Thymus (tissue), 11 donors: ENCODE data around the gene EDDM3A. TPM values are rescaled to one million over a fixed set of nuclear protein-coding genes. Genes with fewer than 3 reads are reported as not detected.
A peak's percentile ranks its signal among the peaks of the same experiment; 100 is the strongest.
"Not testable (repeated sequence)": the region's sequence is repeated elsewhere in the genome, so short reads cannot be mapped to it uniquely, and the experiment has no call there.

ENCODE experiments used
- DNase-seq, 9 donors: peaks; one replicate each; pipeline ENCODE4 v3.0.0-alpha.2; 2013; ENCODE audit warnings: low spot score in 9 of 9, low read depth in 6 of 9, missing footprints in 1 of 9
- H3K27ac ChIP-seq, 2 donors: one replicate each; pipeline ENCODE4 v1.5.1; 2013; ENCODE audit warnings: control low read depth in 1 of 2, low read depth in 1 of 2, low read length in 1 of 2, mild to moderate bottlenecking in 1 of 2, moderate library complexity in 1 of 2
- H3K27me3 ChIP-seq, 2 donors: one replicate each; pipeline ENCODE4 v1.5.1; 2013; ENCODE audit warnings: low read length in 1 of 2; ENCODE audit not compliant: control insufficient read depth in 2 of 2, insufficient read depth in 1 of 2
- H3K36me3 ChIP-seq, 2 donors: one replicate each; pipeline ENCODE4 v1.5.1; 2013; ENCODE audit warnings: low read length in 1 of 2, mild to moderate bottlenecking in 1 of 2, moderate library complexity in 1 of 2; ENCODE audit not compliant: control insufficient read depth in 2 of 2, insufficient read depth in 2 of 2
- H3K4me1 ChIP-seq, 2 donors: one replicate each; pipeline ENCODE4 v1.5.1; 2013; ENCODE audit warnings: low read length in 2 of 2; ENCODE audit not compliant: control insufficient read depth in 2 of 2, insufficient read depth in 2 of 2
- H3K4me3 ChIP-seq, 2 donors: one replicate each; pipeline ENCODE4 v1.5.1; 2013; ENCODE audit warnings: low read length in 2 of 2, control low read depth in 1 of 2, mild to moderate bottlenecking in 1 of 2
- H3K9me3 ChIP-seq, 2 donors: one replicate each; pipeline ENCODE4 v1.5.1; 2013; ENCODE audit warnings: low read length in 1 of 2, mild to moderate bottlenecking in 1 of 2; ENCODE audit not compliant: control insufficient read depth in 2 of 2, insufficient read depth in 1 of 2
- WGBS: extraction: QIAGEN DNeasy Blood & Tissue Kit; methylation state at CpG from one replicate; pipeline ENCODE4 v1.1.7; 2013; 5-methylcytosine and 5-hydroxymethylcytosine counted together
- polyA plus RNA-seq: library from polyadenylated mRNA; stranded (reverse); fragments of 200-250 nt; gene quantifications from one replicate; pipeline ENCODE4 v1.2.3, GENCODE V29; 2013
- total RNA-seq: library from RNA; stranded (reverse); fragments of 120-200 nt; gene quantifications from one replicate; pipeline ENCODE4 v1.2.4, GENCODE V29; 2013
- donor health status: healthy.

The EDDM3A gene
- total and polyA plus RNA-seq, 2 donors, result 0.11 TPM; not detected in 1

DNA sequence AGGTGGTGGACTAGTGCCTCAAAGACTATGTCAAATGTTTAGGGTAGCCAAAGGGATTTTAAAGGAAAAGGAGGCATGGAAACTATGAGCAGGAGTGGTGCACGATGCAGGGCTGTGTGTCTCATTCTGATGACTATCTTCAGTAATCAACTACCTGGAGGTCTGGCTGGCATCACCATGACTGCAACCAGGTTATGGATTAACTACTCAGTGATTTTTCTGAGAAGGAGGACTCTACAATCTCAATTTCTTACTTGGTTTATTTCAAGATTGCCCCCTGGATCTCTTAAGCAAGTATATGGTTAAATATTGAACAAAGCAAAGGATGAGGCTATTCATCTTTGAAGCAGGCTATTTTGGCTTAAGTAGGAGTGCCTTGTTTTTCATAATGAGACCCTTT, 19.2 kb upstream of the EDDM3A start:
- DNase-seq, result no peak
- H3K36me3 ChIP-seq, result no peaks in the 10 kb centered on the region
- no peak overlapping the region for H3K4me3 ChIP-seq
- WGBS, result 92% methylated on average over 1 of the region's 1 CpG
- H3K9me3 ChIP-seq, result no peaks in the 10 kb centered on the region
- peaks cover 12 to 32% of the 10 kb centered on the region in 2 donors for H3K27me3 ChIP-seq
- peak overlapping the region in 1 of 2 donors; percentile 21 for H3K27ac ChIP-seq
- H3K4me1 ChIP-seq, result no peaks in the 10 kb centered on the region

DNA sequence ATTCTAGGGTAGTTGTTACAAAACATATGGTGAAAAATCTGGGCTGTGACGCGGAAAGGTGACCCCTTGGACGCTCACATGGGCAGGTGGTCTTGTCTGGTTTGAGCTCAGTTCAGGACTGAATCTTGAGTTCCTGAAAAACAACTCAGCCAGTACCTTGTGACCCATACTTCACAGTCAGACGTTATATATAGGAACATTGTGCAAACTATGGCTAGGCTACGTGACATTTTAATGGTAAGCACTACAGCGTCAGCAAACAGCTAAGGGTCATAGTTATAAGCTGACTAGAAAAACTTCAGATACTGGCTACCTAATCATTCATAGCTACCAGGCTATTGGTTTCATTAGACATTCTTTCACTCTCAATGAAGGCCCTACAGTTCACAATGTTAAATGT, 14.8 kb upstream of the EDDM3A start:
- no peak for DNase-seq
- H3K4me1 ChIP-seq, result no peaks in the 10 kb centered on the region
- H3K9me3 ChIP-seq, result no peaks in the 10 kb centered on the region
- no peaks in the 10 kb centered on the region for H3K27me3 ChIP-seq
- H3K36me3 ChIP-seq, result no peaks in the 10 kb centered on the region
- H3K27ac ChIP-seq, result no peak overlapping the region
- H3K4me3 ChIP-seq, result no peak overlapping the region
- WGBS, result 82% methylated on average over 6 of the region's 6 CpGs

DNA sequence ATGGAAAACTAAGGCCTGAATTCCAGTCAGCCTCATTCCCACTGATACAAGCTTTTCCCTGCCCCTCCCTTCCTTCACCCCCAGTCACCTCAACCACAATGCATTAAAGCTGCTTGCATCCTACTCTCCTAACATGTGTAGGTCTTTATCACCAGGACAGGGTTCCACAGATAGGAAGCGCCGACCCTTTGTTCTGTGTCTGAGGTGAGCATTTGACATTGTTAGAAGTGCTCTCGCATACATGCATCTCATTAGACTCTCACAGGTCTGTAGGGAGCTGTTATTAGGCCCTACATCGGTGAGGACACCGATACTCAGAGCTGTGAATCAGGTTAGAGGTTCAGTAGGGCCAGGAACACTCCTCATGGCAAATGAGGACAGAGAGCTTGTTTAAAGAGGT, 13.2 kb upstream of the EDDM3A start:
- Histone ChIP-seq H3K27me3 (no peaks in the 10 kb centered on the region), H3K4me1 (no peaks in the 10 kb centered on the region), H3K27ac (no peak overlapping the region), H3K36me3 (no peaks in the 10 kb centered on the region), H3K9me3 (no peaks in the 10 kb centered on the region), H3K4me3 (no peak overlapping the region)
- WGBS, result 97% methylated on average over 5 of the region's 5 CpGs
- no peak for DNase-seq

- DNase-seq, result no peak
These were observed 12.6 kb upstream of the EDDM3A start for GRCh38 chr14:20732979-20733635.

DNA sequence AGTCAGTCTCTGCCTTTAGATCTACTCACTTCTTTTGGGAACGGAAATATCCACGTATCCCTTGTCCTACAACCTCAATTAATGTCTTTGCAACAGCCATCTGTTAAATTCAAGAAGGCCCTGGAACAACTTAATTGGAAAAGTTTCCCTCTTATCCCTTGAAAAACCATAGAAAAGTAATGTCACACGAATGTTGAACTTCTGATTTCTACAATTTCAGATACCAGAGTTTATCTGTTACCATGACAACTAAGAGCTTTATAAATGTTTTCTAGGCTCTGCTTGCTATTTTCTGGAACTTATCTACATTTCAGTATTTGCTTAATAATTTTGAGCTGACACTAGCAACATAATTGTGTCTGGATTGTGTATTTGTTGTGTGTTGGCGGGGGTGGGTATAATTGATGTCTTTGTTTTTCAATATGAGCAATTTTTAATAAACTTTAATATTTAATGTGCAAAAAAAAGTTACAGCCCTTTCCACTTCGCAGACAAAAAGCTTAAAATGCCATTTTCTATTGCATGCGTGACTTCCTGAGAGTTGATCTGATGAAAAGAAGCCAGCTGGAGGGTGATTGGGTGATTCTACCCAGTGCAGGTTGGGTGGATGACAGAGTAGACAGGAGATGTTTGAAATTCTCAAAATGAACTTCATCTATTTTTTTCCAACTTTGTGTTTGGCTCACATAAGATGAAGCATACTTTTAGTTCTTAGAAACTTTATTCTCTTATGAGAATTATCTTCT, 11.8 kb upstream of the EDDM3A start:
- WGBS, result 84% methylated on average over 6 of the region's 6 CpGs
- Histone ChIP-seq H3K4me1 (no peaks in the 10 kb centered on the region), H3K4me3 (no peak overlapping the region), H3K27me3 (no peaks in the 10 kb centered on the region), H3K27ac (no peak overlapping the region), H3K36me3 (no peaks in the 10 kb centered on the region), H3K9me3 (no peaks in the 10 kb centered on the region)
- no peak for DNase-seq

More at GRCh38 chr14:20732979-20733635, 12.6 kb upstream of the EDDM3A start:
- H3K4me3 ChIP-seq, result no peak overlapping the region
- no peak overlapping the region for H3K27ac ChIP-seq
- H3K36me3 ChIP-seq, result no peaks in the 10 kb centered on the region
- no peaks in the 10 kb centered on the region for H3K4me1 ChIP-seq
- 75% methylated on average over 6 of the region's 6 CpGs for WGBS
- H3K27me3 ChIP-seq, result no peaks in the 10 kb centered on the region
- H3K9me3 ChIP-seq, result no peaks in the 10 kb centered on the region

DNA sequence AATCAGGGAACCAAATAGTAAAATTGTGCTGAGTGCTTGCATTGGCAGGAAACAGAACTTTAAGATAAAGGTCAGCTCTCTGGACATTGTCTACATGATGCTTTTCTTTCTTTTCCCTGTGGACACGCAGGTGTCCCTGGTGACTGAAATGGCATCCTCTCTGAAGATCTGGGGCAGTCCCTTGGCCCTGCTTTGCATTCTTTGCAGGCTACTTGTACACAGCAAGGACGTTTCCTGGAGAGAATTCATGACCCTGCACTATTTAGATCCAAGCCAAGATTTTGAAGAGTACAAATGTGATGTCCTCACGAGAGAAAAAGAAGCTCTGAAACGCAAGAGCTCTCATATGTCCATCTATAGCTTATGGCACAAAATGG, 11.3 kb upstream of the EDDM3A start:
- H3K27me3 ChIP-seq, result no peaks in the 10 kb centered on the region
- no peaks in the 10 kb centered on the region for H3K9me3 ChIP-seq
- 78% methylated on average over 4 of the region's 4 CpGs for WGBS
- DNase-seq, result no peak
- no peaks in the 10 kb centered on the region for H3K36me3 ChIP-seq
- H3K4me1 ChIP-seq, result no peaks in the 10 kb centered on the region
- H3K27ac ChIP-seq, result no peak overlapping the region
- H3K4me3 ChIP-seq, result no peak overlapping the region

DNA sequence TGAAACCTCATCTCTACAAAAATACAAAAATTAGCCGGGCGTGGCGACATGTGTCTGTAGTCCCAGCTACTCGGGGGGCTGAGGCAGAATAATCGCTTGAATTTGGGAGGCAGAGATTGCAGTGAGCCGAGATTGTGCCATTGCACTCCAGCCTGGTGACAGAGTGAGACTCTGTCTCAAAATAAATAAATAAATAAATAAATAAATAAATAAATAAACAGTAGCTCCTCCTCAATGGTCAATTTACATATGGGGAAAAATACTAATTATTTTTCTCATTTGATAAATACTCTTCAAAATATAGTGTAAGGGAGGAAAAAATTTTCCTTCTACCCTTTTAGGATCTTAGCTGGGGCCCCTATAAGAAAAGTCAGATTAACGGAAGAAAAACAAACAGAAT, 7.4 kb upstream of the EDDM3A start:
- WGBS, result 98% methylated on average over 7 of the region's 7 CpGs
- H3K4me3 ChIP-seq, DNase-seq, H3K27me3 ChIP-seq, H3K9me3 ChIP-seq, H3K36me3 ChIP-seq, H3K4me1 ChIP-seq, H3K27ac ChIP-seq: not testable (repeated sequence)

DNA sequence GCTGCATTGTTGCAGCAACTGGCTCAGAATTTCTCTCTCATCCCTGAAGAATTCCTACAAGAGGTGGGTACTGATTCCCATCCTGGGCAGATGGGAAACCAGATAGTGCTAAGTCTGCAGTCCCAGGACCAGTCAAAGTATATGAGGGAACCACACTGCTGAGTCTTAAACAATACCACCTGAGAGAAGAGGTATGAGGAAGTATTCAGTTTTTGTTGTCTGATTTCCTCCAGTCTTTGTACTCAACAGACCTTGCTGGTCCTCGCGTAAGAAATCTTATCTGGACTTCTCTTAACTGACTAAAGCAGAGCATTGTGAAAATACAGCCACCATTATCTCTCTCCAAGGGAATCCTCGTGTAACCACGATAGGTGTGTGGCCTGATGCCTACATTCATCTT, 3.6 kb upstream of the EDDM3A start:
- no peak overlapping the region for H3K27ac ChIP-seq
- no peak overlapping the region for H3K4me3 ChIP-seq
- no peak for DNase-seq
- H3K27me3 ChIP-seq, result no peaks in the 10 kb centered on the region
- H3K9me3 ChIP-seq, result no peaks in the 10 kb centered on the region
- no peaks in the 10 kb centered on the region for H3K36me3 ChIP-seq
- WGBS, result 95% methylated on average over 4 of the region's 4 CpGs
- no peaks in the 10 kb centered on the region for H3K4me1 ChIP-seq

DNA sequence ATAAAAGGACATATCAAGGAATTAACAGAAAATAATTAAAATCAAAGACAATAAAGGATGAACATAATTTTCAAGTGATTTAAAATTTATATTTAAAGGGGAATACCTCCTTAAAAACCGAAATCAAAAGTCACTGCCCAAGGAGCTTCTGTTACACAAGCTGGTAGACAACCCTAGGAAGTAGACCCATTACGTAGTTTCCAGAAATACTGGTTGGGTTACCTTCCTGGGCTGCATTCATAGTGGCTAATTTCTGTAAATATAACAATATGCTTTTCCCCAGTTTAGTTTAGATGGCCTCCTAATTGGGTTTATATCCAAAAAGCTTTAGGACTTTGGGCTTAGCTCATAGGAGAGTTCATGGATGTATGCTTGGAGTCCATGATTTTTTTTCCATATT, 2.1 kb upstream of the EDDM3A start:
- no peaks in the 10 kb centered on the region for H3K36me3 ChIP-seq
- no peaks in the 10 kb centered on the region for H3K9me3 ChIP-seq
- DNase-seq, result no peak
- H3K27ac ChIP-seq, result no peak overlapping the region
- no peak overlapping the region for H3K4me3 ChIP-seq
- no peaks in the 10 kb centered on the region for H3K4me1 ChIP-seq
- 96% methylated on average over 2 of the region's 2 CpGs for WGBS
- H3K27me3 ChIP-seq, result no peaks in the 10 kb centered on the region
